ENCODE measurements around the gene ATRIP. TPM values are rescaled to one million over a fixed set of nuclear protein-coding genes. Genes with fewer than 3 reads are reported as not detected.

Gene ATRIP
- polyA plus RNA-seq, 1 donor (not counting 4 experiments of a cell fraction or from before 2014, with no cell fraction given): 9.7 TPM

GRCh38 chr3:48514431-48515227 is 68.1 kb downstream of the ATRIP start:
- H2AFZ ChIP-seq (ENCODE audit: control insufficient read depth, low read length): no peak overlapping the region
- H3K9me1 ChIP-seq (ENCODE audit: control insufficient read depth, extremely low read depth, insufficient read depth, low read length): no peaks in the 10 kb centered on the region
- dilution Hi-C loops (cut with MboI; ENCODE audit: extremely low pct_ligation_motif_present, low sequenced_read_pairs): no loop called here
- FAIRE-seq (no peak), DNase-seq (ENCODE audit: low read depth, low spot score) (no peak)
- H3K9me3 ChIP-seq (ENCODE audit: control insufficient read depth, low read depth, low read length): no peaks in the 10 kb centered on the region
- peaks cover 0 to 3% of the 10 kb centered on the region in 2 experiments for H3K36me3 ChIP-seq (ENCODE audit: control insufficient read depth in 2 of 2, extremely low read depth in 1 of 2, insufficient read depth in 2 of 2, low read length in 2 of 2)
- H3K27ac ChIP-seq (ENCODE audit: control insufficient read depth, insufficient read depth, low read length): no peak overlapping the region
- no peak overlapping the region for H3K4me2 ChIP-seq (ENCODE audit: control insufficient read depth, extremely low read depth, insufficient read depth, low read depth, low read length)
- peaks cover 4% of the 10 kb centered on the region for H3K4me1 ChIP-seq (ENCODE audit: control insufficient read depth, extremely low read depth, insufficient read depth, low read length)
- H4K20me1 ChIP-seq (ENCODE audit: control insufficient read depth, extremely low read depth, insufficient read depth, low read length): no peaks in the 10 kb centered on the region
- no peaks in the 10 kb centered on the region for H3K79me2 ChIP-seq (ENCODE audit: control insufficient read depth, insufficient read depth, low read length)
- no peak overlapping the region for H3K4me3 ChIP-seq (ENCODE audit: control insufficient read depth in 2 of 3, extremely low read depth in 1 of 3, insufficient read depth in 2 of 3, low read depth in 1 of 3, low read length in 3 of 3)
- no peak for TF ChIP-seq CTCF (optimal IDR thresholded peaks at IDR 0.05 in 1 of 3, IDR thresholded peaks at IDR 0.05 in 1 of 3, conservative IDR thresholded peaks at IDR 0.05 in 1 of 3; ENCODE audit: extremely low read depth in 1 of 3, insufficient read depth in 2 of 3, low read length in 3 of 3)
- TF ChIP-seq EZH2 (IDR thresholded peaks at IDR 0.05; ENCODE audit: low read length): no peak
- H3K9ac ChIP-seq (ENCODE audit: control insufficient read depth, extremely low read depth, insufficient read depth, low read length): no peak overlapping the region
- no peaks in the 10 kb centered on the region for H3K27me3 ChIP-seq (ENCODE audit: control insufficient read depth, extremely low read depth, insufficient read depth, low read length)

Other genes with a start within 250 kb of the ATRIP start
- 0.37 to 0.95 TPM (median 0.66 TPM) in 3 replicates for gene CAMP, start 223.2 kb upstream of the ATRIP start, polyA plus RNA-seq
- gene ZNF589, start 205.6 kb upstream of the ATRIP start, polyA plus RNA-seq: 9.1 to 12.2 TPM (median 9.6 TPM) in 3 replicates
- 22.1 to 38.0 TPM (median 22.4 TPM) in 3 replicates for gene NME6, start 145.4 kb upstream of the ATRIP start, polyA plus RNA-seq
- gene SPINK8, start 113.1 kb upstream of the ATRIP start, polyA plus RNA-seq: not detected in 3 replicates
- not detected in 3 replicates for gene FBXW12, start 74.5 kb upstream of the ATRIP start, polyA plus RNA-seq
- gene PLXNB1, start 16.7 kb upstream of the ATRIP start, polyA plus RNA-seq: 67.5 to 124 TPM (median 83.0 TPM) in 3 replicates
- gene CCDC51, start 6.6 kb upstream of the ATRIP start, polyA plus RNA-seq: 27.9 to 28.8 TPM (median 28.4 TPM) in 3 replicates
- 190 to 418 TPM (median 306 TPM) in 3 replicates for gene TMA7, start 6.5 kb upstream of the ATRIP start, polyA plus RNA-seq
- 94.4 to 159 TPM (median 95.5 TPM) in 3 replicates for gene SHISA5, start 57.4 kb downstream of the ATRIP start, polyA plus RNA-seq
- 15.1 to 22.0 TPM (median 16.2 TPM) in 3 replicates for gene PFKFB4, start 110.1 kb downstream of the ATRIP start, polyA plus RNA-seq
- gene UCN2, start 117.0 kb downstream of the ATRIP start, polyA plus RNA-seq: 5.7 to 10.0 TPM (median 6.3 TPM) in 3 replicates
- 59.4 to 91.3 TPM (median 74.4 TPM) in 3 replicates for gene COL7A1, start 148.6 kb downstream of the ATRIP start, polyA plus RNA-seq
- gene UQCRC1, start 162.9 kb downstream of the ATRIP start, polyA plus RNA-seq: 417 to 473 TPM (median 440 TPM) in 3 replicates
- gene TMEM89, start 175.0 kb downstream of the ATRIP start, polyA plus RNA-seq: not detected in 3 replicates
- 24.9 to 35.7 TPM (median 34.5 TPM) in 3 replicates for gene SLC26A6, start 188.7 kb downstream of the ATRIP start, polyA plus RNA-seq
- gene CELSR3, start 216.1 kb downstream of the ATRIP start, polyA plus RNA-seq: 0.25 to 0.53 TPM (median 0.31 TPM) in 3 replicates
- 9.8 to 15.8 TPM (median 10.5 TPM) in 3 replicates for gene NCKIPSD, start 239.2 kb downstream of the ATRIP start, polyA plus RNA-seq